ENCODE measurements around the gene NFATC1.

Gene NFATC1

DNA sequence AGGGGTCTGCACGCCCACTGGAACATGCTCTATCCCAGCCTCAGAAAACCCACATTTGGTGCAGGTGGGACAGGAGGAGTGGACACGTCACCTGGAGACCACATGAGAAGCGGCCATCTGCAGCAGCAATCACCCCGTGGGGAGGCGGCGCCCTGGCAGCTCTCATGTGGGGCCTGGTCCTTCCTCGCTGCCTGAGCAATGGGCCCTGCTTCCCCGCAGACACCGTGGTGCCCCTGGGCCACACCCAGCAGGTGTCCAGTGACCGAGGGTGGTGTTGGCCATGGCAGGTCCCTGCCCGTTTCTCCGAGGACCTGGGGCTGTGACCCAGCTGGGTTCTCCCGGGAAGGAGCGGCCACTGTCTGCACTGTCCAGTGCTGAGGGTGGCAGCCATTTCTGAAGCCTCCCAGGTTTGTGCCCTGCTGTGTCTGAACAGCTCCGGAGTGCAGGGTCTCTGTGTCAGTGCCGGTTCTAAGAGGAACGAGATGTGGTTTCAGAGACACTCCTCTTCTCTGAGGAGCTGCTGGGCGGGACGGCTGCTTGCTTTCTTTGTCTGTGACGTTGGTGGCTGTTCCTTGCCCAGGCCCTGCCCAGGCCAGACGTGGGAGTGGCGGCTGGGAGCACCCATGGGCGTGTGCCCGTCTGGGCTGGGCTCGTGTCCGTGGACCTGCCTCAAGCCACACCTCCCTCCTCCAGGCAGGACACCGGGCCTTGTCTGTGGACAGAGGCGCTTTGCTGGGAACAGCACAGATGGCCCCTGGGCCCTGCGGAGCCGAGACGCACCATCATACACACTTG is 44.8 kb downstream of the NFATC1 start:
- DNase-seq (ENCODE audit: low spot score): no peak

DNA sequence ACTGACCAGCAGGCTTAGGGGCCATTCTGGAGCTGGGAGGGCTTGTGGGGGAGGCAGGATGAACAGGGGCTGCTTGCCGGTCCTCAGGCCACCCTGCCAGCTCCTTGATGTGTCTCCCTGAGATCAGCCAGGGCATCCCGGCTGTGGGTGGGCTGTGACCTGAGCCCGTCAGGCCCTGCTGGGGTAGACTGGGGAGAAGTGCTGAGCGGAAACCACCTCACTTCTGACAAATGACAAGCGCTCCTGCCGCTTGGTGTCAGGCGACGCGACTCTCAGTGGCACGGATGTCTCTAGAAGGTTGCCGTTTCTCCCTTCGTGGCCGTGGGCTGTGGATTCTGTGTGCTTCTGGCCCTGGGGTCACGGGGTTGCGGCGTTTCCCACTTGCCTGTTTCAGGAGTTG is 45.7 kb downstream of the NFATC1 start:
- no peak for DNase-seq (ENCODE audit: low spot score)

DNA sequence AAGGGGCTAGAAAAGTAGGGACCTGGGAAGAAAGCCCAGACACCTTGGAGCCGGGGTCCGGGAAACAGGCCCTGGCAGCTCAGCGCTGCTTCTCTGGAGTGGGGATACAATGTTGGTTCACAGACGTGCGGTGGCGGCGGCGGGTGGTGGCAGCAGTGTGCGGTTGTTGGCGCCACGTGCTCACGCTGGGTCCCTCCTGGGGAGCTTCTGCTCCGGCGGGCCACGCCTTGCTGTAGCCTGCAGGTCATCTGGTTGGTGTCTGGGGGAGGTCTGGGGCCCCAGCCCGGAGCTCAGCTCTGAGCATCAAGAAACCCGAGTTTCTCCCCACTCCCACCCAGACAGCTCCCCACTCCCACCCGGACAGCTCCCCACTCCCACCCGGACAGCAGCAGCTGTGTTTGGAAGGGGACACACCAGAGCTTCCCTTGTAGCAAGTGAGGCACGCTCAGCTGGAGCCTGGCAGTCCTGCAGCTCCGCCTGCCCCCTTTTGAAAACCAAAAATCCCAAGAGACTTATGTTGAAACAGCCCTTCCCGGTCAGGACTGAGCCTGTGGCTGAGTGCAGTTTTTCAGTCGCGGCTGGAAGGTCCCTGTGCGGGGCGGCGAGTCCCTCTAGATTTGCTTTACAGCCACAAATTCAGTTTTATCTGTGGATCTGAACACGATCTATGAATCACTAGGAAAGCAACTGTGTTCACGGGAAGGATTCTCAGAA is 46.9 kb downstream of the NFATC1 start:
- peak; percentile 70 for DNase-seq (ENCODE audit: low spot score)

DNA sequence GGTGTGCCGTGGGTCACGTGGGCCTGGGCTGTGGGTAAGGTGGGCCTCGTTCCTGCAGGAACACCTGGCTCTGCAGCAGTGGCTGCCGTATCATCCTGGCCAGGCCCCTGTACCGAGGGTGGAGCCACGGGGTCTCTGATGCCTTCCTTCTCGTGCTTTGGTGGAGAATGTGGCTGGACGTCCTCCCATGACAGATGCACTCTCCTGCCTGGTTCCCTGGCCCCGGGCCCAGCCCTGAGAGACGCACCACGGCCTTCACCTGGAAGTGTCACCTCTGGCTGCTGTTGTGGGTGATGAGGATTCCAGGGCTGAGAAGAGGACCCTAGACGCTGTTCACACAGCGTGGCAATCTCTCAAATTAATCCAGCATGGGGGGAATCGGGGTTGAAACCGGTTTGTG is 49.5 kb downstream of the NFATC1 start:
- DNase-seq (ENCODE audit: low spot score): no peak

DNA sequence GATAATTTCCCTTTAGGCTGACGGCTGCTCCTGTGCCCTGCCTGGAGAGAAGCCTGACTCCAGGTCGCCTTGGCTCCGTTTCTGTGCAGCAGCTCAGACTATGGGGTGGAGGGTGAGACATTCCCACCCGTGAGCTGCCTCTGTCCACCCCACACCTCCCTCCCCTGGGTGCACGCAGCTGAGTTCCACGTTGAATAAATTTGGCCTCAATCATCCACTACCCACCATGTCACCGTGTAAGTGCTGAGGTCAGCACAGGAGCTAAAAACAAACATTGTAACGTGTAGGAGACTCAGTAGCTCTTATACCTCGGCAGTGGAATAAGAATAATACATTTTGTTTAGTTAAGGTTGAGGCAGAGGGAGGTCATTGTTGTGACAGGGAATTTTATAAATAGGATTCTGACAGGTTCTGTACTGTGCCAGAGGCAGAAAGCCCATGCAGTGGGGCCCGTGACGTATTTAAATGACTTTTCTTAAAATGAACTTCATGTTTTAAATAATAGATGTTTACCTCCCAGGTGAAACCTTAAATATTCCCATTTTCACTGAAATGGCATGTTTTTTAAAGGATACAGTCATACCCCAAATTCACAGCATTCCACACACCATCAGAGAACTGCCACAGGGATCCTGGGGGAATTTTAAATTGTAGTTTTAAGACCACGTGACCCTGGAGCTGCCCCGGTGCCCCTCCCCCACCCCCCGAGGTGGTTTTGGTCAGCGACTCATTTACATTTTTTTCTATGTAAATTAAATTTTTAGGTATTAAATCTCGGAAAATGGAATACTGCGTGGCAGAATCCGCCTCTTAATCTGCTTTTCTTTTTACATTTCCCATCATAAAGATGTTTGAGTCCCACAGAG is 50.2 kb downstream of the NFATC1 start:
- no peak for DNase-seq (ENCODE audit: low spot score)

DNA sequence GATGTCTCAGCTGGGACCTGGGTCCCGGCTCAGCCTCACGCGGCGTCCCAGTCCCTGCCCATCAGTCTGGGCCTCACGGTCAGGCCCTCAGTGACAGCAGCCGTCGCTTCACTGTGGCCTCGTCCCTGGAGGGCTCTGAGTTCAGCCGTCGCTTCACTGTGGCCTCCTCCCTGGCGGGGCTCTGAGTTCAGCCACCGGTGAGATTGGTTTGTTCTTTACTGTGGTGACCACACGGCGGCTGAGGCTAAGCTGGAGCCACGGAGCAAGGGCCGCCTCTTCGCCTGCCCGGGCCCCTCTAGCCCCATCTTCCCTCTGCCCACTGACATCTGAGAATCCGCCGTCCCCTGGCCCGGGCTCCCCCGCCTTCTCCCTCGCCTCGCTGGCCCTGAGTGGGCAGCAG is 51.2 kb downstream of the NFATC1 start:
- no peak for DNase-seq (ENCODE audit: low spot score)

DNA sequence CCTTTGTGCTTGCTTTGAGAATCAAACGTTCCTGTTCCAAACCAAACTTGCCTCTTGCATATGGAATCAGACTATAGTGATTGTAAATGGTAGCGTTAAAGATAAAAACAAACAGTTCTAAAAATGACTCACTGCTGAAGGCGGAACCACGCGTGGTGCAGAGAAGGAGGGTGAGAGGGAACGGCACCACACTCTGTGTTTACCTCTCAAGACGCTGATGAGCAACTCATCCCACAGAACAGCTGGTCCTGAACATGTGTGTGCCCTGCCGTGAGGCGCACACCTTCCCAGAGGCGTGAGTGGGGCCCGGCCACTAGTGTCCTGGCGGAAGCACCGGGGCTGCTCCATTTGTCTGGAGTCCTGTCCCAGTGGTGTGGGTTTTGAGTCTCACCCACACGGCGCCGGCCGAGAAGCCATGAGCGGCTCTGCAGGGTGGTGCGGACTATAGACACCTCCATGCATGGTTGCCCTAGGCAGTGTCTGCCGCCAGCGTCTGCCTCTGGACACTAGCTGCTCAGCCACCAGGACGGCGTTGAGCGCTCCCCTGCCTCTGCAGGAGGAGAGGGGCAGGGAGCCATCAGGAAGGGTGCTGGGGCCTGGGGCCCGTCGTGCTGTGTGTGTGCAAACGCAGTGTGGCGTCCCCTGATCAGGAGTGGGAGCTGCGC is 52.1 kb downstream of the NFATC1 start:
- no peak for DNase-seq (ENCODE audit: low spot score)

DNA sequence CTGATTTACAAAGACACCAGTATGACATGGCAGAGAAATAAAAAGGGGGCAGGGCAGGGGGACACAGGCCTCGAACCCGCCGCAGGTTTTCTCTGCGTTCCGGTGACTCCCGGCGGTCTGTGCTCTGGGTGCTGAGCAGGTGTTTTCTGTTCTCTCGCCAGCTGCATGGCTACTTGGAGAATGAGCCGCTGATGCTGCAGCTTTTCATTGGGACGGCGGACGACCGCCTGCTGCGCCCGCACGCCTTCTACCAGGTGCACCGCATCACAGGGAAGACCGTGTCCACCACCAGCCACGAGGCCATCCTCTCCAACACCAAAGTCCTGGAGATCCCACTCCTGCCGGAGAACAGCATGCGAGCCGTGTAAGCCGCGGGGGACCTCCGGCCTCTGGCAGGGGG is 52.9 kb downstream of the NFATC1 start:
- no peak for DNase-seq (ENCODE audit: low spot score)

DNA sequence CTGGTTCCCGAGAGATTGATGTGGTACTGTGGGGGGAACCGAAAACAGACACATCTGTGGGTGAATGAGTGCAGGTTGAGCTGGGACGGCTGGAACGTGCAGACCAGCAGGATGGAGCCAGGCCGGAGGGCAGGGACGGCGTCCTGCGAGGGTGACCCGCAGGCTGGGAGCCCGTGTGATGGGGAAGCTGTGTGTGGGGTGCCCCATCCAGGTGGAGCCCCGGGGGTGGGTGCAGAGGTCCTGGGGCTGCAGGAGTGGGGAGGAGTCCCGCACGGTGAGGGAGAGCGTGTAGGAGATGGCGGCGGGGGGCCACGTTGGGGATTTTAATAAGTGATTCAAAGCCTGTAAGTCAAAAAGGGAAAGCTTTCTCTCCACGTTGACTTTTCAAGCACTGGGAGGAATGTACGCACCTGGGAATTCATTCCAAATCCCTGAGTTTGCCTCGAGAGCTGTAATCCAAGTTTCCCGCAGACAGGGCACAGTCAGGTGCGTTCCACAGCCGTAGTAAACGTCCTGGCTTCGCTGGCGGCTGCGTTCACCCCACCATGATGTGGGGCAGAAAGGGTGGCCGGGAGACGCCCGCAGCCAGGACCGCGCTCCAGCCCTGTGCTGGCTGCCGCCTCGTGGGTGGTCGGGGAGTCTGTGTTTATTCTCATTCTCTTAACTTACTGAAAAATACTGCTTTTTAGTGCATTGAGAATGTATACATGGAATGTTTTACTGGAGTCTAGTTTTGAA is 54.0 kb downstream of the NFATC1 start:
- DNase-seq (ENCODE audit: low spot score): no peak

DNA sequence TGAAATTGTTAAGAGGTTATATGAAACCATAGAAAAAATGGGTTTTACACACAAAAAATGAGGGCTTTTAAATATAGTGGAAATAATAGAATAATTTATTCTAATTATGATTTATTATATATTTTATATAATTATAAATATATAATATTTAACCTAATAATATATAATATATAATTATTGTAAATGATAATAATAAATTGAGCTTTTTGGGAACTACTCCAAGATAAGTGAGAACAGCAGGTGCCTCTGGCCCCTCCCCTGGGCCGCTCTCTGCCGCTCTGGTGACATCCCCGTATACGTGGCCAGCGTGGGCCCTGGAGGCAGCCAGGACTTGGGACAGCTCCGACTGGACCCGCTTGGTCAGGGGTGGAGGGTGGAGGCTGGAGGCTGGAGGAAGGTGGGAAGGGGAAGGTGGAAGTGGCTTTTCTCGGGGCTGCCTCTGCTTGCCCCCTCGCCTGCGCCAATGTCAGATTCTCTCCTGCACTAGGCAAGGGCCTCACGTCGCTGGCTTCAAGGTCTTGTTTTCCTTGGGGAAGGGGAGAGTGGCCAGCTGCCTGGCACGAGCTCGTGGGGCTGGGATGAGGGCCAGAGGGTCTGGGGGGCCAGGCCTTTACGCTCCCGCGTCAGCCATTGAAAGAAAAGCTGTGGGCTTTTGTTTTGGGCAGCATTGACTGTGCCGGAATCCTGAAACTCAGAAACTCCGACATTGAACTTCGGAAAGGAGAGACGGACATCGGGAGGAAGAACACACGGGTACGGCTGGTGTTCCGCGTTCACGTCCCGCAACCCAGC is 54.8 kb downstream of the NFATC1 start:
- DNase-seq (ENCODE audit: low spot score): no peak

DNA sequence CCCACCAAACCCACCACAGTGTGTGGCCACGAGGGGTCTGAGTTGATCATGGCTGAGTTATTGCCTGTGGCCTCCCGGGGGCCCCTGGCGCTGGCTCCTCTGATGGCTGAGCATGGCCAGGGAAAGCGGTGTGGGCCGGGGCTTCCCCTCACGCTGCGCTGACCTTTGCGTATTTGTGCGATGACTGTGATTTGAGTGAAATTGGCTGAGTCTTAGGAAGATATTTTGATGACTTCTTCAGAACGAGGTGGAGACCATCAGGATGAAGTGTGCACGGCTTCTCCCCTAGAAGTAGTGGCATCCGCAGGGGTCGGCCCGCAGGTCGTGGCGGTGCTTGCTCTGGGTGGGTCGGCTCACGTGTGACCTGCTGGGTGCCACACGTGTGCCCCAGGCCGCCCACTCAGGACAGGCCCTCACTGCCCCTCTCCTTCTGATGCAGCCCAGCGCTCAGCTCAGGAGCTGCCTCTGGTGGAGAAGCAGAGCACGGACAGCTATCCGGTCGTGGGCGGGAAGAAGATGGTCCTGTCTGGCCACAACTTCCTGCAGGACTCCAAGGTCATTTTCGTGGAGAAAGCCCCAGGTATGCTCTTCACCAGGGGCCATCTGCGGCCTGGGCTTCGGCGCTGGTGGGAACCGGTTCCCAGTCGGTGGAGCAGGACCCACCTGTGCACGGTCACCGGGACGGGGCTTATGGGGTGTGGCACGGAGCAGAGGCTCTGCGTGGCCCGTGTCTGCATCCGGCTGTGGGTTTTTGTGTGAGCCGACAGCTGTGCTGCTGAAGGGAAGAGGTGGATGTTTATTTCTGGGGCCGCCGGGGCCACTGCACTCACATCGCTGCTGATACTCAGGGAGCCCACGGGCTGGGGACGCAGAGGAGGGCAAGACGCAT is 55.8 kb downstream of the NFATC1 start:
- no peak for DNase-seq (ENCODE audit: low spot score)

DNA sequence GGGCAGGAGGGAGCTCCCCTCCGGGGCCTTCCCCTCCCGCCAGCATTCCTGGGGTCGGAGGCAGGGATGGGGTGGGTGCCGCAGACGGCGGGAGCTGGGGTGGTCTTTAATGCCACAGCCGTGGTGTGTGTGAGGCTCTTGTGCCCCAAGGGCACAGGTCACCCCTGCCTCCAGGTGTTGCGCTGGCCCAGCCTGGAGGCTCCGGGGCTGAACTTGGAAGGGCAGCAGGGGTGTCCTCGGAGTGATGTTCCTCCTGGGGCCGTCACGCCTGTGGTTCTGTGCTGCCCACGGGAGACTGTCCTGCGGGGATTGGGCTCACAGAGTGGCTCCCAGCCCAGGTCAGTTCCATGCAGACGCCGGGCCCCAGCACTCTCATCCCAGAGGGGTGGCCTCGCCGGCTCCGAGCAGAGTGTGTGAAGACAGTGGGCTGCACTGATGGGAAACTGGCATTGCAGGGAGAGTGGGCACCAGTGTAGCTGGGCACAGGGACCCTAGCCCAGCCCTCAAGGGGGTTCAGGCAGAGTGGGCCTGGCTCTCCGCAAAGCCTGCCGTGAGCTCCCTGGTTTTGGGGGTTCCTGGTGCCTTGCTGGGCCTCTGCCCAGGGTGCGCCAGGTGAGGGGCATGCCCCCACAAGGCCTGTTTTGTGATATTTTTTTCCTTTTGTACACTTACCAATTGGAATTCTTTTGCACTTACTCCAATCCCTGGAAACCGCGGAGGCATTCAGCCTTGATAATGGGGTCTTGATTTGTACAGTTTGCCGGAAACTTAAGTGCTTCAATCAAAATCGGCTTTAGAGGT is 56.7 kb downstream of the NFATC1 start:
- no peak for DNase-seq (ENCODE audit: low spot score)

DNA sequence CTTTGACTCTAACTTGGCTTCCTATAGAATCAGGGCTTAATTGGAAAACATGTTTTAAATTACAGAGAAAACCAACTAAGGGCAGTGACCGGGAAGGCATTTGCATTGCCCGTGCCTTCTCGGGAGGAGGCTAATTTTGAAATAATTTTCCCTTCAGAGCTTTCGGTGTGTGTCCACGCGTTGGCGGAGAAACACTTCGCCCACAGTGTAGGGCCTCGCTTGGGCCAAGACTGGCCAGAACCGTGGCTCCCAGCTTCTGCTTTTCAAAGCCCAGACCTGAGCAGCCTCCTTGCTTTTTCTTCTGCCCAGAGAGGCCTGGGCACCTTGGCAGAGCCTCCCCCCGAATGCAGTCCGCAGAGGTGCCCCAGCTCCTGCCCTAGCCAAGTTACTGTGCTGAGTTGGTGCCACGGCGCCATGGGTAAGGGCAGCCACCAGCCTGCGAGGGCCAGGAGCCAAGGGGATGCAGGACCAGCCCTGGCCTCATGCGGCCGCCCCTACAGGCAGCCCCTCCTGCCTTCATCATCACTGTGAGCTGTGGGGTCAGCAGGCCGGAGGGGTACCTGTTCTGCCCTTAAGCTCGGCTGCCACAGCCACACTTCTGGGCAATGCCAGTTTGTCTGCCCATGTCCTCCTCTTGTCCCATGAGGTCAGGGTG is 57.4 kb downstream of the NFATC1 start:
- no peak for DNase-seq (ENCODE audit: low spot score)

DNA sequence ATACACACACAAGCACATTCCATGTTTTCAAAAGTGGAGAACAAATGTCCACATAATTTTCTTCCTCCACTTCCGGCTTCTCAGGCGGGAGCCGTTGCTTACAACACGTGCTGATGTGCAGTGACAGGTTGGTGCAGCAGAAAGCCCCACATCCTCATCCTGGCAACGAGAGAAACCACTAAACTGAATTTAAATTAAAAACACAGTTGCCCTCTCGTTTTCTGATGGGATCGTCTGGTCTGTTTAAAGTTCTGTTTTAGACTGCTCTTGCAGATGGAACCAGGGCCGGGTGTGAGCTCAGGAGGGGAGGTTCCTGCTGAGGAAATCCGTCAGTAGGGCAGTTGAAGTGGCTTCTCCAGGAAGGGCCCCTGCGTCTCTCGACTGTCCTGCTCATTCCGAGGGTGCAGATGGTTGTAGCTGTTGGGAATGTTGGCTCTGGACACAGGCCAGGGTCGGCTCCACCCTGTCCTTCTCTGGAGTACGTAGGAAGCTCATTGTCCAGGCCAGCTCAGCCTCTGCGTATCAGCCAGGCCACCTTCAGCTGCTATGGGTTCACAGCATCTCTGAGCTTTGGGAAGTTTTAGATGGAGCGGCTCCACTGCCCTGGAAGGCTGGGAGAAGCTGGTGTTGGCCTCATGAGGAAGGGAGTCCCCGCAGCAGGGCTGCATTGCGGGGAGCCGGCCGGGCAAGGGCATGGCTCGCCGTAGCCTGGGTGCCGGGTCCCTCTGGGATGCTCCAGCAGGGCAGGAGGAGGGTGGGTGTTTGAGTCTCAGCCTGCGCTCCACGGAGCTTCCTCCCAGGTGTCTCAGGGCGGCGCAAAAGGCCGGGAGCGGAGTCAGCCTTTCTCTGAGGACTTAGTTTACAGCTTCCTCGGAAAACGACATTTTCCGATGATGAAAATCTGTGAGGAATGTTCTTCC is 58.3 kb downstream of the NFATC1 start:
- peak; percentile 26 for DNase-seq (ENCODE audit: low spot score)

DNA sequence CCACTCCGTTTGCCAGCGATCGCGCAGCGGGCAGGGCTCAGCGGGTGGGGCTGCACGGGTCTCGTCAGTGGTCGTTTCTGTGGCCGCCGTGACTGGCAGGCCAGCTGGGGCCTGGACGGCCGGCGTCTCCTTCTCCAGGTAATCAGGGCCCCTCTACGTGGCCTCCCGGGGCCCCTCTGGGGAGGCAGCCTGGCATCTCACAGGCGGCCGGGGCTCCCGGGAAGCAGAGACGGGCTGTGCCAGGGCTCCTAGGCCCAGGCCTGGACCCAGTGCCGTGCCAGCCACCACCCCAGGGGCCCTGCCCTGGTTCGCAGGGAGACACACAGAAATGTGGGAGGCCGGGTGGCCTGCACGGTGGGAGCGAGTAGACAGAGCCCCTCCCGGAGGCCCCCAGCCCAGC is 59.5 kb downstream of the NFATC1 start:
- no peak for DNase-seq (ENCODE audit: low spot score)

DNA sequence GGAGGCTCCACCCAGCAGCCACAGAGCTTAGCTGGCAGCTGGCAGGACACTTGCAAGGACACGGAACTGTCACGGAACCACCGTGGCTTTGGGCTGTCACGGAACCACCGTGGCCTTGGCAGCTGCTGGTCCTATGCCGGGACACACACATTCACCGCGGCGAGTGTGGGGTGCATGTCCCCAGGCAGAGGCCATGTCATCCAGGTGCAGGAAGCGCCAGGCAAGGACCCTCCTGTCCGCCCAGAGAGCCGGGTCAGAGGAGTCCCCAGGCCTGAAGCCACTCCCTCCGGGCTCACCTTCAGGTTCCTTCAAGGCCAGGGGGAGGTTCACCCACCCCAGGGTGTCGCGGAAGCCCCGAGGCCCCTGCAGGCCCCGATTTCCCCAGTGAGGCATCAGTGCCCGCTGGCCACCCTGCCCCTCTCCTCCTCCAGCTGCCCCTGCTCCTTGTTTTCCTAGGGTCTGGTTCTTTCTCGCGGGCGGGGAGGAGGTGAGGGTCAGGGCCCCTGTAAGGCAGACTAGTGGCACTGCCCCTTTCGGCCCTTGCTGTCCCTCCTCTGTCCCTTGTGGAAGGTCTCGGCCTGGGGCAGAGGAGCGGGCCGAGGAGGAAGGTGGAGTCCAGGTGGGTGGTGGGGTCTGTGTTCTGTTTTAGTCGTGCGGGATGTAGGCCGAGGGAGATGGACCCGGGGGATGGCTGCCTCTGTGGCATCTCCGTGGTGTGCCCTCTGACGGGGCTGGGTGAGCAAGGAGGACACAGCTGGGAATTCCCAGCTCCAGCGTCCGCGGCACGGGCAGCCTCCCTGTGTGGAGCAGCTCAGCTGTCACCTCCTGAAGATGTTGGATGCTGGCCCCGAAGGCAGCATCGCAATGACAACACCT is 60.6 kb downstream of the NFATC1 start:
- no peak for DNase-seq (ENCODE audit: low spot score)

Data from GM03348 (cell line).